Measurements from ENCODE around the gene OPN3. TPM values are rescaled to one million over a fixed set of nuclear protein-coding genes. Genes with fewer than 3 reads are reported as not detected.

OPN3 gene
- total RNA-seq, 1 experiment from 2014 or later: 7.8 TPM

DNA sequence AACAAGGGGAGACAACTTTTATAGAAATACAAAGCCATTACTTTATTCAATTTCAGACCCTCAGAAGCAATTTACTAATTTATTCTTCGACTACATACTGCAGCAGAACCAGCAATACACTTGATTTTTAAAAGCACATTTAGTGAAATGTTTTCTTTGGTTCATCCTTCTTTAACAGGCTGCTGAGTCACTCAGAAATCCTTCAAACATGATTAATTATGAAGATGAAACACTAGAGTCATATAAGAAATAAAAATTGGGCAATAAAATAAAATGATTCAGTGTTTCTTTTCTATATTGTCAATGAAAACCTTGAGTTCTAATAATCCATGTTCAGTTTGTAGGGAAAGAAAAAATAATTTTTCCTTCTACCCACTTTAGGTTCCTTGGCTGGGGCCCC lies 47.0 kb downstream of the OPN3 start:
- no peak for DNase-seq
- TF ChIP-seq CTCF (IDR thresholded peaks at IDR 0.05; ENCODE audit: insufficient read depth in 1 of 2, low read depth in 1 of 2, low read length in 1 of 2, severe bottlenecking in 1 of 2, unreplicated experiment in 1 of 2): no peak
- Mint-ChIP-seq H3K27ac (ENCODE audit: unreplicated experiment) (no peak overlapping the region), H3K27me3 (ENCODE audit: insufficient read depth, unreplicated experiment) (no peaks in the 10 kb centered on the region), H3K4me1 (ENCODE audit: low read depth, unreplicated experiment) (peaks cover 23% of the 10 kb centered on the region), H3K36me3 (ENCODE audit: insufficient read depth, unreplicated experiment) (no peaks in the 10 kb centered on the region), H3K9me3 (ENCODE audit: unreplicated experiment) (no peaks in the 10 kb centered on the region), H3K4me3 (ENCODE audit: unreplicated experiment) (no peak overlapping the region)
- BruUV-seq (replicated peaks): no TSS peak
- H3K36me3 ChIP-seq (ENCODE audit: control insufficient read depth, insufficient read depth, low read length): no peaks in the 10 kb centered on the region
- intact Hi-C loops (cut with micrococcal nuclease; ENCODE audit: unreplicated experiment): no loop called here
- no peak overlapping the region for H3K4me3 ChIP-seq (ENCODE audit: low read depth, low read length)
- POLR2A ChIA-PET: no interaction called here
- CTCF ChIA-PET: no interaction called here
- H3K27me3 ChIP-seq (replicated peaks; ENCODE audit: control insufficient read depth, insufficient read depth, low read length): no peaks in the 10 kb centered on the region
- peaks cover 32% of the 10 kb centered on the region for H3K4me1 ChIP-seq
- H3K9me3 ChIP-seq: no peaks in the 10 kb centered on the region

DNA sequence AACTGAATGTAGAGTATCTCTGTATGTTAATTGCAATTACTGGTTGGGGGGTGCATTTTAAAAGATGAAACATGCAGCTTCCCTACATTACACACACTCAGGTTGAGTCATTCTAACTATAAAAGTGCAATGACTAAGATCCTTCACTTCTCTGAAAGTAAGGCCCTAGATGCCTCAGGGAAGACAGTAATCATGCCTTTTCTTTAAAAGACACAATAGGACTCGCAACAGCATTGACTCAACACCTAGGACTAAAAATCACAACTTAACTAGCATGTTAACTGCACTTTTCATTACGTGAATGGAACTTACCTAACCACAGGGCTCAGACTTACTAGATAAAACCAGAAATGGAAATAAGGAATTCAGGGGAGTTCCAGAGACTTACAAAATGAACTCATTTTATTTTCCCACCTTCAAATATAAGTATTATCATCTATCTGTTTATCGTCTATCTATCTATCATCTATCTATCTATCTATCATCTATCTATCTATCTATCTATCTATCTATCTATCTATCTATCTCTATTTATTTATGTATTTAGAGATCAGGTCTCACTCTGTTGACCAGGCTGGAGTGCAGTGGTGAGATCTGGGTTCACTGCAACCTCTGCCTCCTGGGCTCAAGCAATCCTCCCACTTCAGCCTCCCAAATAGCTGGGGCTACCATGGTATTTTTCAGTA lies 47.8 kb downstream of the OPN3 start:
- BruUV-seq (replicated peaks): no TSS peak
- Histone ChIP-seq H3K36me3 (ENCODE audit: control insufficient read depth, insufficient read depth, low read length) (no peaks in the 10 kb centered on the region), H3K4me1 (peaks cover 32% of the 10 kb centered on the region), H3K4me3 (ENCODE audit: low read depth, low read length) (no peak overlapping the region), H3K9me3 (no peaks in the 10 kb centered on the region), H3K27me3 (replicated peaks; ENCODE audit: control insufficient read depth, insufficient read depth, low read length) (no peaks in the 10 kb centered on the region)
- intact Hi-C loops (cut with micrococcal nuclease; ENCODE audit: unreplicated experiment): no loop called here
- CTCF ChIA-PET: no interaction called here
- Mint-ChIP-seq H3K4me1 (ENCODE audit: low read depth, unreplicated experiment) (peaks cover 23% of the 10 kb centered on the region), H3K36me3 (ENCODE audit: insufficient read depth, unreplicated experiment) (no peaks in the 10 kb centered on the region), H3K9me3 (ENCODE audit: unreplicated experiment) (no peaks in the 10 kb centered on the region), H3K27me3 (ENCODE audit: insufficient read depth, unreplicated experiment) (no peaks in the 10 kb centered on the region), H3K4me3 (ENCODE audit: unreplicated experiment) (no peak overlapping the region), H3K27ac (ENCODE audit: unreplicated experiment) (no peak overlapping the region)
- POLR2A ChIA-PET: no interaction called here
- no peak for TF ChIP-seq CTCF (IDR thresholded peaks at IDR 0.05; ENCODE audit: insufficient read depth in 1 of 2, low read depth in 1 of 2, low read length in 1 of 2, severe bottlenecking in 1 of 2, unreplicated experiment in 1 of 2)
- DNase-seq: no peak

DNA sequence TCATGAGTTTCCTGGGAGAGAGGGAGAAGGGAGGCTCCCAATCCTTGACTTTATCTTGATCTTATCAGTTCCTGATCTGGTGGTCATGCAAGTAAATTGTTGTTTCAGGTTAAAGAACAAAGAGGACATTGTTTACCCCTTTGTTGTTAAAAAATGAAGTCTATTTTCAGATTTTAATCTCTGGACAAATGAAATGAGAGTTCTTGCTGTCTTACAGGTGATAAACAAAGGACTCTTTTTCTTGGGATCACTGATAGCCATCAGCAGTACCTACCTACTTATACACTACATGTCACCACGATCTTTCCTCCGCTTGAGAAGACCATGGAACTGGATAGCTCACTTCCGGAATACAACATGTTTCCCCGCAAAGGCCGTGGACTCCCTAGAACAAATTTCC lies 48.4 kb downstream of the OPN3 start:
- H3K9me3 ChIP-seq: no peaks in the 10 kb centered on the region
- no peak for TF ChIP-seq CTCF (IDR thresholded peaks at IDR 0.05; ENCODE audit: insufficient read depth in 1 of 2, low read depth in 1 of 2, low read length in 1 of 2, severe bottlenecking in 1 of 2, unreplicated experiment in 1 of 2)
- intact Hi-C loops (cut with micrococcal nuclease; ENCODE audit: unreplicated experiment): no loop called here
- H3K36me3 ChIP-seq (ENCODE audit: control insufficient read depth, insufficient read depth, low read length): no peaks in the 10 kb centered on the region
- DNase-seq: no peak
- no peaks in the 10 kb centered on the region for H3K27me3 ChIP-seq (replicated peaks; ENCODE audit: control insufficient read depth, insufficient read depth, low read length)
- POLR2A ChIA-PET: no interaction called here
- Mint-ChIP-seq H3K27ac (ENCODE audit: unreplicated experiment) (no peak overlapping the region), H3K4me3 (ENCODE audit: unreplicated experiment) (no peak overlapping the region), H3K27me3 (ENCODE audit: insufficient read depth, unreplicated experiment) (no peaks in the 10 kb centered on the region), H3K4me1 (ENCODE audit: low read depth, unreplicated experiment) (peaks cover 23% of the 10 kb centered on the region), H3K36me3 (ENCODE audit: insufficient read depth, unreplicated experiment) (no peaks in the 10 kb centered on the region), H3K9me3 (ENCODE audit: unreplicated experiment) (no peaks in the 10 kb centered on the region)
- BruUV-seq (replicated peaks): no TSS peak
- H3K4me3 ChIP-seq (ENCODE audit: low read depth, low read length): no peak overlapping the region
- CTCF ChIA-PET: no interaction called here
- peaks cover 32% of the 10 kb centered on the region for H3K4me1 ChIP-seq
